HFF-Myc (cell line): ENCODE data around the gene AXIN1.

Source experiments
- DNase-seq: peaks from one replicate; pipeline ENCODE4 v3.0.0-alpha.2; 2011; ENCODE audit warnings: low read depth; ENCODE audit errors: extremely low read depth
- H3K4me3 ChIP-seq: replicated peaks from 2 replicates; pipeline ENCODE4 v1.5.1; 2011; ENCODE audit warnings: low read depth, mild to moderate bottlenecking, control low read depth, low read length
- CTCF ChIP-seq: IDR thresholded peaks from 2 replicates; pipeline ENCODE4 v1.5.1; 2012; ENCODE audit warnings: mild to moderate bottlenecking, low read depth, low read length, control low read depth; ENCODE audit errors: missing control alignments

Gene AXIN1

GRCh38 chr16:286491-287297 is 65.8 kb downstream of the AXIN1 start:
- no peak overlapping the region for H3K4me3 ChIP-seq
- no peak for DNase-seq
- TF ChIP-seq CTCF = no peak

- no peak for TF ChIP-seq CTCF
- DNase-seq = no peak
- no peak overlapping the region for H3K4me3 ChIP-seq
Measured at GRCh38 chr16:285146-286055, 67.1 kb downstream of the AXIN1 start.

- DNase-seq = no peak
- TF ChIP-seq CTCF = no peak
- no peak overlapping the region for H3K4me3 ChIP-seq
Measured at GRCh38 chr16:284204-285120, 68.1 kb downstream of the AXIN1 start.

GRCh38 chr16:283033-283805 is 69.3 kb downstream of the AXIN1 start, which contains the start of gene PDIA2:
TSS of gene PDIA2 (plus strand) at chr16:283164. CDS start at chr16:283170, 6 bp downstream.
- DNase-seq = no peak
- TF ChIP-seq CTCF = no peak
- H3K4me3 ChIP-seq = no peak within 1 kb of the TSS

GRCh38 chr16:282491-282890 is 70.0 kb downstream of the AXIN1 start:
- no peak for DNase-seq
- no peak overlapping the region for H3K4me3 ChIP-seq

More at GRCh38 chr16:282491-282890, 70.0 kb downstream of the AXIN1 start:
- TF ChIP-seq CTCF = no peak
